HG03354 (cell line): ENCODE measurements around the gene ARFRP1.
"Not testable (repeated sequence)": the region's sequence is repeated elsewhere in the genome, so short reads cannot be mapped to it uniquely, and the experiment has no call there.

Experiments
- ATAC-seq: cut with Tn5 transposase; IDR thresholded peaks from one replicate; pipeline ENCODE4 v1.9.1; 2021; ENCODE audit warnings: mild to moderate bottlenecking; ENCODE audit not compliant: unreplicated experiment, poor library complexity, severe bottlenecking

ARFRP1 gene

GRCh38 chr20:63734111-63734945 is 26.6 kb upstream of the ARFRP1 start:
- ATAC-seq: no peak

GRCh38 chr20:63733579-63734081 is 25.9 kb upstream of the ARFRP1 start:
- ATAC-seq: no peak

- no peak for ATAC-seq
These were observed 25.3 kb upstream of the ARFRP1 start for GRCh38 chr20:63733117-63733516.

GRCh38 chr20:63732118-63733095 is 24.6 kb upstream of the ARFRP1 start:
- no peak for ATAC-seq

- no peak for ATAC-seq
These were observed 23.6 kb upstream of the ARFRP1 start for GRCh38 chr20:63731410-63731809.

GRCh38 chr20:63730189-63730733 is 22.5 kb upstream of the ARFRP1 start:
- not testable (repeated sequence) for ATAC-seq

GRCh38 chr20:63722967-63723622 is 15.3 kb upstream of the ARFRP1 start:
- not testable (repeated sequence) for ATAC-seq

- ATAC-seq: no peak
These were observed 11.2 kb upstream of the ARFRP1 start for GRCh38 chr20:63718996-63719395.

GRCh38 chr20:63714858-63715257 is 7.1 kb upstream of the ARFRP1 start:
- no peak for ATAC-seq

- no peak for ATAC-seq
These were observed 4.4 kb upstream of the ARFRP1 start for GRCh38 chr20:63712191-63712590.

- no peak for ATAC-seq
These were observed 3.4 kb upstream of the ARFRP1 start for GRCh38 chr20:63711085-63711645.

GRCh38 chr20:63709149-63709527 is 1.4 kb upstream of the ARFRP1 start:
- ATAC-seq: no peak

GRCh38 chr20:63708301-63709148 is 749 bp upstream of the ARFRP1 start:
- peak; percentile 26 for ATAC-seq

- peak; percentile 36 for ATAC-seq
These were observed 771 bp downstream of the ARFRP1 start for GRCh38 chr20:63706852-63707557.

- ATAC-seq: no peak
These were observed 1.6 kb downstream of the ARFRP1 start for GRCh38 chr20:63706027-63706695.

GRCh38 chr20:63705232-63706026 is 2.3 kb downstream of the ARFRP1 start:
- no peak for ATAC-seq

GRCh38 chr20:63704749-63705117 is 3.0 kb downstream of the ARFRP1 start:
- no peak for ATAC-seq
